ENCODE results near the gene TMEM52. TPM values are rescaled to one million over a fixed set of nuclear protein-coding genes. Genes with fewer than 3 reads are reported as not detected.

The TMEM52 gene
- total RNA-seq, 3 donors from 2014 or later: 1.6 to 2.9 TPM; not detected in 1

DNA sequence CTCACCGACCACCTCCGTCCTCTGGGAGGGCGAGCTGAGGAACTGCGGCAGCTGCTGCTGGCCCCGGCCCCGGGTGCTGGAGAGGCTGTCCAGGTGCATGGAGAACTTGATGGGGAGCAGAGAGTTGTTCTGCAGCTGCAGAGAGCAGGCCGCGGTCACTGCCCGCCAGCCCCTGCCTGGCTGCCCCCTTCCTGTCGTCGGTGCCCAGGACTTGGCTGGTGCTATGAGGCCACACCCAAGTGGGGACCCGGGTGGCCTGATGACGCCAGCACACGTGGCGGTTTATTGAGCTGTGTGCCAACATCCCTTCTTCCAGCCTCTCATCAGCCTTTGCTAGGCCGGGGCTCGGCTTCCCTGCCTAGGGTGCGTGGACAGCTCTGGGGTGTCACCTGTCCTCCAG lies 5.3 kb upstream of the TMEM52 start:
- H3K36me3 ChIP-seq: no peaks in the 10 kb centered on the region
- TF ChIP-seq POLR2A (IDR thresholded peaks at IDR 0.05) (no peak), POLR2AphosphoS5 (IDR thresholded peaks at IDR 0.05) (no peak)
- TF ChIP-seq, protein P1, sequence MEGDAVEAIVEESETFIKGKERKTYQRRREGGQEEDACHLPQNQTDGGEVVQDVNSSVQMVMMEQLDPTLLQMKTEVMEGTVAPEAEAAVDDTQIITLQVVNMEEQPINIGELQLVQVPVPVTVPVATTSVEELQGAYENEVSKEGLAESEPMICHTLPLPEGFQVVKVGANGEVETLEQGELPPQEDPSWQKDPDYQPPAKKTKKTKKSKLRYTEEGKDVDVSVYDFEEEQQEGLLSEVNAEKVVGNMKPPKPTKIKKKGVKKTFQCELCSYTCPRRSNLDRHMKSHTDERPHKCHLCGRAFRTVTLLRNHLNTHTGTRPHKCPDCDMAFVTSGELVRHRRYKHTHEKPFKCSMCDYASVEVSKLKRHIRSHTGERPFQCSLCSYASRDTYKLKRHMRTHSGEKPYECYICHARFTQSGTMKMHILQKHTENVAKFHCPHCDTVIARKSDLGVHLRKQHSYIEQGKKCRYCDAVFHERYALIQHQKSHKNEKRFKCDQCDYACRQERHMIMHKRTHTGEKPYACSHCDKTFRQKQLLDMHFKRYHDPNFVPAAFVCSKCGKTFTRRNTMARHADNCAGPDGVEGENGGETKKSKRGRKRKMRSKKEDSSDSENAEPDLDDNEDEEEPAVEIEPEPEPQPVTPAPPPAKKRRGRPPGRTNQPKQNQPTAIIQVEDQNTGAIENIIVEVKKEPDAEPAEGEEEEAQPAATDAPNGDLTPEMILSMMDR (IDR thresholded peaks at IDR 0.05): no peak
- intact Hi-C loops (cut with DNase I; ENCODE audit: low total_unique reads): no loop called here
- H3K27me3 ChIP-seq: no peaks in the 10 kb centered on the region
- H3K27ac ChIP-seq: no peak overlapping the region
- DNase-seq (ENCODE audit: low spot score in 2 of 2): no peak
- H3K9me3 ChIP-seq: no peaks in the 10 kb centered on the region
- no peaks in the 10 kb centered on the region for H3K4me1 ChIP-seq
- no peak overlapping the region for H3K4me3 ChIP-seq

DNA sequence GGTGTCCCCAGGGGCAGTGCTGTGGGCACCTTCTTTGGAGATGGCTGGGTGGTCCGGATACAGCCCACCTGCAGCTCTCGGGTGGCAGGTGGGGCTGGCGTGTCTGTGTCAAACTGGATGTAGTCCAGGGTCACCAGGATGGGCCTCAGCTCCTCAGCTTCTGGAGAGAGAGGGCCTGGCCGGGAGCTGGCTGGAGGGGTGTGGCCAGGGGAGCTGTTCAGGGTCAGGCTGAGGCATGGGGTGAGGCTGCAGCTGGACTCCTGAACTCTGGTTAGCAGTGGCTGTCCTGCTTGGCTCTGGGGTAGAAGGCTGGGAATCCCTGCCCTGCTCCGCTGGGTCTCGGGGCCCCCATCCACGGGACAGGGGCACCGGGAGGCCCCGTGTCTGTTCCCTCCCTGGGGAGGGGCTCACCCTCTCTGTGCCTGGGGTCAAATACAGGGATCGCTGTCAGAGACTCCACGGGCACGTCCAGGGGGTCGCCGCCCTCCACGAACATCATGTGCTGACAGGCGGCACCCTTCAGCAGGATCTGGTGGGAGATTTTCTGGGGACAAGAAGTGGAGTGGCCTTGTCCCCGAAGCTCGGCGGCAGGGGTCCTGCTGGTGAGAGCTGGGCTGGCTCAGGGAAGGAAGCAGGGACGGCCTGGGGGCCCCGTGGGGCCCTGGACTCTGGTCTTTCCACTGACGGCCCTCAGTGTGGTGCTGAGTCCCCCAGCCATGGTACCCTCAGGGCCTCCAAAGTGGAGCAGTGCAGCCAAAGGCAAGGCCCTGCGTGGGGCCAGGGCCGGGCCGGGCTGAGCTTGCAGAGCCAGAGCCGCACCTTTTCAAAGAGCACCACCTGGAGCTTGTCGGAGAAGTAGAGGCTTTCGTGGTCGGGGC lies 4.1 kb upstream of the TMEM52 start:
- intact Hi-C loops (cut with DNase I; ENCODE audit: low total_unique reads): no loop called here
- peaks cover 5 to 6% of the 10 kb centered on the region in 2 donors for H3K4me1 ChIP-seq
- no peak overlapping the region for H3K27ac ChIP-seq
- H3K4me3 ChIP-seq: no peak overlapping the region
- H3K9me3 ChIP-seq: no peaks in the 10 kb centered on the region
- H3K27me3 ChIP-seq: no peaks in the 10 kb centered on the region
- TF ChIP-seq POLR2AphosphoS5 (IDR thresholded peaks at IDR 0.05) (no peak), POLR2A (IDR thresholded peaks at IDR 0.05) (no peak)
- TF ChIP-seq, protein P1 (IDR thresholded peaks at IDR 0.05): no peak
- DNase-seq (ENCODE audit: low spot score in 2 of 2): no peak
- H3K36me3 ChIP-seq: no peaks in the 10 kb centered on the region

DNA sequence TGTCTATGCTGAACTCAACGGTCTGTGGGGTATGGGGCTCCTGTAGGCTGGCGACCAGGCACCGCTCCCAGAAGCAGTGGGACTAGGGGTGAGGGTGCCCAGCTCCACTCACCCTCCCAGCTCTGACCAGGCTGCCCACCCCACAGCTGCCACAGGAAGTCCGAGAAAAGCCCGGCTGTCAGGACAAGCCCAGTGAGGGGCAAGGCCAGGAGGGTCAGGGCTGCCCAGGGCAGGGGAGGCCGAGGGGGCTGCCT lies 3.5 kb upstream of the TMEM52 start:
- H3K9me3 ChIP-seq: no peaks in the 10 kb centered on the region
- intact Hi-C loops (cut with DNase I; ENCODE audit: low total_unique reads): no loop called here
- H3K4me1 ChIP-seq: peaks cover 6% of the 10 kb centered on the region in 2 donors
- no peak overlapping the region for H3K27ac ChIP-seq
- H3K4me3 ChIP-seq: no peak overlapping the region
- no peak for DNase-seq (ENCODE audit: low spot score in 2 of 2)
- H3K27me3 ChIP-seq: no peaks in the 10 kb centered on the region
- H3K36me3 ChIP-seq: no peaks in the 10 kb centered on the region
- TF ChIP-seq, protein P1 (IDR thresholded peaks at IDR 0.05): no peak
- TF ChIP-seq POLR2A (IDR thresholded peaks at IDR 0.05) (no peak), POLR2AphosphoS5 (IDR thresholded peaks at IDR 0.05) (no peak)

DNA sequence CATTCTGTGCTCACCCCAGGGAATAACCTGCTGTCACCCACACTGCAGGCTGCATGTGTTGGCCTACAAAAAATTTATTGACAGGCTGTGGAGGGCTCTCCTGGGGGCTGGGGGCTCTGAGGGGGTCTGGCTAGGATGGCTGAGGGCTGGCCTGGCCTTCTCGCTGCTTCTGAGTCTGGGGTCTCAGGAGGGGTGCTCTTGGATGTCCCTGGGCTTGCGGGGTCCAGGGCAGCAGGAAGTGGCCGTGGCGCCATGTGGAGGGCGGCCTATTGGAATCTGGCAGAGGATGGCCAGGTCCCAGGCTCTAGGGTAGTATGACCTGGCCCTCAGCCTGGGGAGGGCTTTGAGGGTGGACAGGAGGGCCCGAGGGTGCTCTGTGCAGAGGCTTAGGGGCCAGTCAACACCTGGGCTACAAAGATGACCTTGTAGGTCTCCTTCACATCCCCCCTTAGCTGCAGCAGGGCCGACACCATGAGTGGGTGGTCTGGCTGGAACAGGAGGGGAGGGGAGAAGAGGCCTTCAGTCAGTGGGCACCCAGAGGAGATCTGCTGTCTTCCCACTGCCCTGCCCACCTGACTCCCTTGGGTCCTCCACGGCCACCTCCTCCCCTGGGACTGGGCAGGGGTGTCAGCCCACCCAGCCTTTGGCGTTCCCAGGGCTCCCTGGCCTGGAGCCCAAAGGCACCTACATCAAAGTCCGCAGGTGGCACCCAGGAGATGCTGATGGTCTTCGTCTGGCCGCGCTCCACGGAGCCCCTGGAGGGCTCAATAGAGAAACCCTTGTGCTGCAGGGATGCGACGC lies 3.0 kb upstream of the TMEM52 start:
- H3K27ac ChIP-seq: no peak overlapping the region
- intact Hi-C loops (cut with DNase I; ENCODE audit: low total_unique reads): no loop called here
- DNase-seq (ENCODE audit: low spot score in 2 of 2): no peak
- no peaks in the 10 kb centered on the region for H3K36me3 ChIP-seq
- H3K9me3 ChIP-seq: no peaks in the 10 kb centered on the region
- H3K27me3 ChIP-seq: no peaks in the 10 kb centered on the region
- no peak overlapping the region for H3K4me3 ChIP-seq
- TF ChIP-seq, protein P1 (IDR thresholded peaks at IDR 0.05): no peak
- no peak for TF ChIP-seq POLR2AphosphoS5 (IDR thresholded peaks at IDR 0.05)
- H3K4me1 ChIP-seq: peaks cover 6% of the 10 kb centered on the region in 2 donors

DNA sequence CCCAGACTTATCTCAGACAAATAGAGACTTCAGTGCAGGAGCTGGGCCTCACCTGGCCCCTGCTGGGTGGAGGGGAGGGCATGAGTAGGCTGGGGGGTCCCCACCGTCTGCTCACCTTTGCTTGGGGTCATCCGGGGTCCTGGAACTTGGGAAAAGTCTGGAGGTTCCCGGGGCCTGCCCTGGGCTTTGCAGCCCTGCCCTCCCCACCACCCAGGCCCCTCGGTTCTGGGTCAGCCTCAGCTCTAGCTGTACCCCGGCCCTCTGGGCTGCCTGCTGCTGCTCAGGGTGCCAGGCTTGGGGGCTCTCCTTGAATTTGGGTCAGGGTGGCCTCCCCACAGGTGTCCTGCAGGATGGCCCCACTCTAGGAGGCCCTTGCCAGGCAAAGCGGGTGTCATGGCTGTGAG lies 2.4 kb upstream of the TMEM52 start:
- Histone ChIP-seq H3K27ac (no peak overlapping the region), H3K36me3 (no peaks in the 10 kb centered on the region), H3K4me3 (no peak overlapping the region), H3K4me1 (peaks cover 6% of the 10 kb centered on the region in 2 donors), H3K9me3 (no peaks in the 10 kb centered on the region), H3K27me3 (no peaks in the 10 kb centered on the region)
- TF ChIP-seq, protein P1 (IDR thresholded peaks at IDR 0.05): no peak
- no peak for TF ChIP-seq POLR2AphosphoS5 (IDR thresholded peaks at IDR 0.05)
- no peak for TF ChIP-seq POLR2A (IDR thresholded peaks at IDR 0.05)
- intact Hi-C loops (cut with DNase I; ENCODE audit: low total_unique reads): no loop called here
- DNase-seq (ENCODE audit: low spot score in 2 of 2): no peak
